Mesenchymal stem cell (in vitro differentiated cells and primary cell): ENCODE results near the gene HIVEP2.

Source experiments
- DNase-seq: peaks from one replicate; pipeline ENCODE4 v3.0.0-alpha.2; 2013
- H2AFZ ChIP-seq: one replicate; pipeline ENCODE4 v1.6.1; 2013; ENCODE audit warnings: low read depth, mild to moderate bottlenecking, control low read depth, inconsistent platforms, low read length, moderate library complexity
- H2AK5ac ChIP-seq: 2 replicates; pipeline ENCODE4 v1.6.1; 2013; ENCODE audit warnings: low read length, moderate library complexity, mild to moderate bottlenecking, inconsistent platforms; ENCODE audit not compliant: severe bottlenecking
- H2BK120ac ChIP-seq: one replicate; pipeline ENCODE4 v1.6.1; 2013; ENCODE audit warnings: low read depth, mild to moderate bottlenecking, inconsistent platforms, low read length, moderate library complexity
- H2BK12ac ChIP-seq, 2 experiments: one replicate each; pipeline ENCODE4 v1.6.1; 2013; ENCODE audit warnings: inconsistent platforms in 2 of 2, low read length in 2 of 2, mild to moderate bottlenecking in 2 of 2, moderate library complexity in 2 of 2, control low read depth in 1 of 2
- H2BK15ac ChIP-seq: one replicate; pipeline ENCODE4 v1.6.1; 2013; ENCODE audit warnings: mild to moderate bottlenecking, low read depth, inconsistent platforms; ENCODE audit not compliant: poor library complexity, severe bottlenecking
- H2BK5ac ChIP-seq: 2 replicates; pipeline ENCODE4 v1.6.1; 2013; ENCODE audit warnings: low read depth, mild to moderate bottlenecking, low read length, control low read depth, inconsistent platforms; ENCODE audit not compliant: poor library complexity, severe bottlenecking
- H3K14ac ChIP-seq, 2 experiments: one replicate each; pipeline ENCODE4 v1.6.1; 2013; ENCODE audit warnings: inconsistent platforms in 2 of 2, low read length in 2 of 2, control low read depth in 1 of 2, mild to moderate bottlenecking in 1 of 2, moderate library complexity in 1 of 2
- H3K18ac ChIP-seq, 2 experiments: one replicate each; pipeline ENCODE4 v1.6.1; 2013; ENCODE audit warnings: inconsistent platforms in 2 of 2, low read length in 2 of 2, control low read depth in 1 of 2, low read depth in 1 of 2, mild to moderate bottlenecking in 1 of 2
- H3K23ac ChIP-seq, 2 experiments: one replicate each; pipeline ENCODE4 v1.6.1; 2013; ENCODE audit warnings: inconsistent platforms in 2 of 2, low read length in 2 of 2, mild to moderate bottlenecking in 2 of 2, moderate library complexity in 2 of 2, control low read depth in 1 of 2
- H3K27ac ChIP-seq: 2 replicates; pipeline ENCODE4 v1.5.1; 2013; ENCODE audit warnings: mild to moderate bottlenecking, moderate library complexity, low read length, control low read depth, inconsistent platforms; ENCODE audit not compliant: poor library complexity, severe bottlenecking
- H3K27me3 ChIP-seq, 2 experiments: 2 replicates each; pipeline versions ENCODE4 v1.6.1 to v1.7.0; 2013; ENCODE audit warnings: low read length in 2 of 2, mild to moderate bottlenecking in 2 of 2, moderate library complexity in 2 of 2, control low read depth in 1 of 2, inconsistent platforms in 1 of 2; ENCODE audit not compliant: control insufficient read depth in 1 of 2, insufficient read depth in 1 of 2
- H3K36me3 ChIP-seq, 2 experiments: 2 replicates each; pipeline versions ENCODE4 v1.6.1 to v1.7.0; 2013; ENCODE audit warnings: low read length in 2 of 2, control low read depth in 1 of 2, inconsistent platforms in 1 of 2, low read depth in 1 of 2, mild to moderate bottlenecking in 1 of 2; ENCODE audit not compliant: insufficient read depth in 2 of 2, control insufficient read depth in 1 of 2
- H3K4ac ChIP-seq, 2 experiments: one replicate each; pipeline ENCODE4 v1.6.1; 2013; ENCODE audit warnings: inconsistent platforms in 2 of 2, low read length in 2 of 2, mild to moderate bottlenecking in 2 of 2, moderate library complexity in 2 of 2, control low read depth in 1 of 2, low read depth in 1 of 2
- H3K4me1 ChIP-seq: 2 replicates; pipeline ENCODE4 v1.6.1; 2013; ENCODE audit warnings: low read depth, low read length, control low read depth; ENCODE audit not compliant: control insufficient read depth, insufficient read depth
- H3K4me2 ChIP-seq: 2 replicates; pipeline ENCODE4 v1.6.1; 2013; ENCODE audit warnings: low read length, mild to moderate bottlenecking, inconsistent platforms; ENCODE audit not compliant: poor library complexity, severe bottlenecking
- H3K4me3 ChIP-seq, 2 experiments: 2 replicates each; pipeline versions ENCODE4 v1.5.1 to v1.7.0; 2013; ENCODE audit warnings: low read length in 2 of 2, mild to moderate bottlenecking in 2 of 2, control low read depth in 1 of 2, low read depth in 1 of 2; ENCODE audit not compliant: insufficient read depth in 1 of 2
- H3K79me1 ChIP-seq: replicated peaks from 2 replicates; pipeline ENCODE4 v1.6.1; 2013; ENCODE audit warnings: mild to moderate bottlenecking, control low read depth, low read length, inconsistent platforms; ENCODE audit not compliant: poor library complexity, severe bottlenecking
- H3K9ac ChIP-seq: 2 replicates; pipeline ENCODE4 v1.7.0; 2013; ENCODE audit warnings: mild to moderate bottlenecking, low read length, moderate library complexity
- H3K9me3 ChIP-seq: 2 replicates; pipeline ENCODE4 v1.7.0; 2013; ENCODE audit warnings: mild to moderate bottlenecking, low read length; ENCODE audit not compliant: control insufficient read depth
- H4K8ac ChIP-seq: one replicate; pipeline ENCODE4 v1.6.1; 2013; ENCODE audit warnings: inconsistent platforms, mild to moderate bottlenecking, low read length, moderate library complexity
- H4K91ac ChIP-seq: one replicate; pipeline ENCODE4 v1.6.1; 2013; ENCODE audit warnings: mild to moderate bottlenecking, low read length, inconsistent platforms
- WGBS: methylation state at CpG from one replicate; pipeline ENCODE4 v1.1.7; 2013; ENCODE audit warnings: mixed read lengths; 5-methylcytosine and 5-hydroxymethylcytosine counted together

The HIVEP2 gene

DNA sequence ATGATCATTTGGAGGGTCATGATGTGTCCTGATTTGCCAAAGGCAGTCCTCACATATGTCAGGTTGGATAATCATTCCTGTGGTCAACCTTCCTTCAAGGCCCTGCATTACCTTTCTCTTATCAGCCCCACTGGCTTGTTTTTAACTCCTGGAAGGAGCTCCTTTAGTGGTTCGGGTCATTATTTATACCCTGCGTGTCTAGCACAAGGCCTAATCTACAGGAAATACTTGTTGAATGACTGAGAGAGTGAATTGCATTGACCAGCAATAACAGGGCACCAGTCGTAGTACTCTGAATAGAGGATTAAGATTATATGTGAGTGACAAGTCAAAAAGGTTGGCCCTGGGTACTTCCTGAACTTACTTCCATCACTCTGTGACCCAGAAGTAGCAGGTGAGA is 4.5 kb downstream of the HIVEP2 start:
- H3K27me3 ChIP-seq: no peaks in the 10 kb centered on the region

GRCh38 chr6:142938510-142938909 is 6.5 kb downstream of the HIVEP2 start:
- WGBS: over 99% methylated on average over 4 of the region's 5 CpGs
- no peak overlapping the region for H2AFZ ChIP-seq
- no peak overlapping the region for H2BK120ac ChIP-seq
- peak overlapping the region; percentile 50 for H3K9ac ChIP-seq
- DNase-seq: no peak
- H3K79me1 ChIP-seq: peaks cover 28% of the 10 kb centered on the region
- no peaks in the 10 kb centered on the region for H3K27me3 ChIP-seq
- H3K27ac ChIP-seq: no peak overlapping the region
- no peak overlapping the region for H2BK5ac ChIP-seq
- no peak overlapping the region for H2BK15ac ChIP-seq
- no peak overlapping the region for H3K4ac ChIP-seq
- H3K36me3 ChIP-seq: peaks cover 0 to 5% of the 10 kb centered on the region in 2 experiments
- H2BK12ac ChIP-seq: no peak overlapping the region
- no peak overlapping the region for H4K91ac ChIP-seq
- H3K4me3 ChIP-seq: peak overlapping the region in 1 of 2 experiments; percentile 25
- H4K8ac ChIP-seq: no peak overlapping the region
- H3K4me2 ChIP-seq: no peak overlapping the region
- H3K14ac ChIP-seq: no peak overlapping the region
- H2AK5ac ChIP-seq: no peak overlapping the region
- H3K23ac ChIP-seq: no peak overlapping the region
- H3K18ac ChIP-seq: no peak overlapping the region
- no peaks in the 10 kb centered on the region for H3K9me3 ChIP-seq
- peaks cover 2% of the 10 kb centered on the region for H3K4me1 ChIP-seq

More for the DNA sequence above, 4.5 kb downstream of the HIVEP2 start:
- Histone ChIP-seq H2AK5ac (no peak overlapping the region), H3K4ac (no peak overlapping the region), H4K91ac (no peak overlapping the region), H2BK15ac (no peak overlapping the region), H2BK5ac (no peak overlapping the region), H3K36me3 (peaks cover 0 to 5% of the 10 kb centered on the region in 2 experiments), H3K23ac (no peak overlapping the region), H4K8ac (no peak overlapping the region), H3K9me3 (no peaks in the 10 kb centered on the region), H2BK120ac (no peak overlapping the region), H2BK12ac (no peak overlapping the region), H3K79me1 (peaks cover 20% of the 10 kb centered on the region), H3K18ac (peak overlapping the region in 1 of 2 experiments; percentile 26), H2AFZ (no peak overlapping the region), H3K4me2 (no peak overlapping the region), H3K14ac (peak overlapping the region in 1 of 2 experiments; percentile 86), H3K9ac (no peak overlapping the region), H3K4me3 (no peak overlapping the region), H3K4me1 (peaks cover 4% of the 10 kb centered on the region), H3K27ac (no peak overlapping the region)
- 0% methylated on average over 3 of the region's 3 CpGs for WGBS
- DNase-seq: peak; percentile 83

DNA sequence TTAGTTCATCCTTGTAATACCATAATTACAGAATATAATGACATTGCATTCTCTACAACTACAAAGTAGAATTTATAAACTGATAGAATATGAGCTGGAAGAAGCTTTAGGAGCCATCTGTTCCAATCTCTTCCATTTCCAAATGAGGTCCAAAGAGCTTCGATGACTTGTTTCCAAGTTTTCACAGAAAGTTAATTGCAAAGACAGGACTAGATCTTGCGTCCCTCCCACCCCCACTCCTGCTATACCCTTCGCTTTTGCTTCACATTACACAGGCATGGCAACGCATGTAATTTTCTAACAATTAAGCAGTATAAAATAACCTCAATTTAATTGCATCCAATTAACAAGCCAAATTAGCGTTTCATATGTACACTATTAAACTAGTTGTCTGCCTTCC is 7.0 kb downstream of the HIVEP2 start:
- H3K4ac ChIP-seq: no peak overlapping the region
- no peak overlapping the region for H4K8ac ChIP-seq
- no peak for DNase-seq
- peaks cover 28% of the 10 kb centered on the region for H3K79me1 ChIP-seq
- H3K9ac ChIP-seq: peak overlapping the region; percentile 50
- H3K4me2 ChIP-seq: no peak overlapping the region
- no peak overlapping the region for H2BK5ac ChIP-seq
- no peaks in the 10 kb centered on the region for H3K9me3 ChIP-seq
- no peaks in the 10 kb centered on the region for H3K27me3 ChIP-seq
- no peak overlapping the region for H2BK120ac ChIP-seq
- peaks cover 0 to 5% of the 10 kb centered on the region in 2 experiments for H3K36me3 ChIP-seq
- H3K4me1 ChIP-seq: peaks cover 2% of the 10 kb centered on the region
- no peak overlapping the region for H2AFZ ChIP-seq
- no peak overlapping the region for H2AK5ac ChIP-seq
- H3K23ac ChIP-seq: no peak overlapping the region
- H2BK12ac ChIP-seq: no peak overlapping the region
- no peak overlapping the region for H3K27ac ChIP-seq
- no peak overlapping the region for H3K14ac ChIP-seq
- H3K4me3 ChIP-seq: no peak overlapping the region
- no peak overlapping the region for H3K18ac ChIP-seq
- H4K91ac ChIP-seq: no peak overlapping the region
- H2BK15ac ChIP-seq: no peak overlapping the region
- 97% methylated on average over 5 of the region's 5 CpGs for WGBS

- Histone ChIP-seq H4K91ac (no peak overlapping the region), H2BK15ac (no peak overlapping the region), H3K9me3 (no peaks in the 10 kb centered on the region), H3K27me3 (no peaks in the 10 kb centered on the region), H4K8ac (no peak overlapping the region), H3K14ac (no peak overlapping the region), H3K4me3 (no peak overlapping the region), H3K9ac (no peak overlapping the region), H3K36me3 (peaks cover 0 to 5% of the 10 kb centered on the region in 2 experiments), H2BK12ac (no peak overlapping the region), H3K18ac (no peak overlapping the region), H3K4ac (no peak overlapping the region), H3K27ac (no peak overlapping the region), H2BK120ac (no peak overlapping the region), H2AK5ac (no peak overlapping the region), H2AFZ (no peak overlapping the region), H3K4me1 (peaks cover 2% of the 10 kb centered on the region), H3K79me1 (peaks cover 30% of the 10 kb centered on the region), H3K23ac (no peak overlapping the region), H3K4me2 (no peak overlapping the region), H2BK5ac (no peak overlapping the region)
- no peak for DNase-seq
- over 99% methylated on average over 18 of the region's 21 CpGs for WGBS
Observed at GRCh38 chr6:142935553-142936517, 9.1 kb downstream of the HIVEP2 start.
